ENCODE measurements around the gene IPO11.

- TF ChIP-seq YY1 (IDR thresholded peaks at IDR 0.05) = no peak
- TF ChIP-seq CTCF (IDR thresholded peaks at IDR 0.05; ENCODE audit: low read depth, low read length, missing input control) = no peak
- TF ChIP-seq, protein P1, sequence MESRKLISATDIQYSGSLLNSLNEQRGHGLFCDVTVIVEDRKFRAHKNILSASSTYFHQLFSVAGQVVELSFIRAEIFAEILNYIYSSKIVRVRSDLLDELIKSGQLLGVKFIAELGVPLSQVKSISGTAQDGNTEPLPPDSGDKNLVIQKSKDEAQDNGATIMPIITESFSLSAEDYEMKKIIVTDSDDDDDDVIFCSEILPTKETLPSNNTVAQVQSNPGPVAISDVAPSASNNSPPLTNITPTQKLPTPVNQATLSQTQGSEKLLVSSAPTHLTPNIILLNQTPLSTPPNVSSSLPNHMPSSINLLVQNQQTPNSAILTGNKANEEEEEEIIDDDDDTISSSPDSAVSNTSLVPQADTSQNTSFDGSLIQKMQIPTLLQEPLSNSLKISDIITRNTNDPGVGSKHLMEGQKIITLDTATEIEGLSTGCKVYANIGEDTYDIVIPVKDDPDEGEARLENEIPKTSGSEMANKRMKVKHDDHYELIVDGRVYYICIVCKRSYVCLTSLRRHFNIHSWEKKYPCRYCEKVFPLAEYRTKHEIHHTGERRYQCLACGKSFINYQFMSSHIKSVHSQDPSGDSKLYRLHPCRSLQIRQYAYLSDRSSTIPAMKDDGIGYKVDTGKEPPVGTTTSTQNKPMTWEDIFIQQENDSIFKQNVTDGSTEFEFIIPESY (IDR thresholded peaks at IDR 0.05) = no peak
- TF ChIP-seq, protein P2, sequence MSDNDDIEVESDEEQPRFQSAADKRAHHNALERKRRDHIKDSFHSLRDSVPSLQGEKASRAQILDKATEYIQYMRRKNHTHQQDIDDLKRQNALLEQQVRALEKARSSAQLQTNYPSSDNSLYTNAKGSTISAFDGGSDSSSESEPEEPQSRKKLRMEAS (IDR thresholded peaks at IDR 0.05) = no peak
- TF ChIP-seq NR2F2 (IDR thresholded peaks at IDR 0.05) = no peak
- no peak for TF ChIP-seq RAD21 (IDR thresholded peaks at IDR 0.05)
- TF ChIP-seq REST (IDR thresholded peaks at IDR 0.05) = no peak
- no peak for TF ChIP-seq SP1 (IDR thresholded peaks at IDR 0.05)
These were observed 220.7 kb downstream of the IPO11 start for GRCh38 chr5:62633243-62633642.

Measured in liver (tissue), 3 donors.